GM18499 (cell line): ENCODE results near the gene SLC39A1.

Experiments
- ATAC-seq: cut with Tn5 transposase; IDR thresholded peaks from one replicate; pipeline ENCODE4 v1.9.1; 2021; ENCODE audit warnings: moderate number of reproducible peaks; ENCODE audit not compliant: insufficient read depth, unreplicated experiment

The SLC39A1 gene

GRCh38 chr1:153977250-153978240, 14.2 kb upstream of the SLC39A1 start, which contains the start of gene JTB:
TSS of gene JTB (minus strand) at chr1:153977674. CDS start at chr1:153977252, 422 bp downstream.
- no peak for ATAC-seq

GRCh38 chr1:153976819-153977249, 13.5 kb upstream of the SLC39A1 start:
- ATAC-seq, result no peak

GRCh38 chr1:153973525-153973924, 10.2 kb upstream of the SLC39A1 start:
- ATAC-seq, result no peak

GRCh38 chr1:153973071-153973470, 9.7 kb upstream of the SLC39A1 start:
- ATAC-seq, result no peak

GRCh38 chr1:153970346-153970745, 7.0 kb upstream of the SLC39A1 start:
- ATAC-seq, result no peak

- ATAC-seq, result no peak
These were observed 5.6 kb upstream of the SLC39A1 start for GRCh38 chr1:153968972-153969371.

- ATAC-seq, result no peak
These were observed 5.1 kb upstream of the SLC39A1 start for GRCh38 chr1:153968408-153968807.

- ATAC-seq, result no peak
These were observed 4.6 kb upstream of the SLC39A1 start for GRCh38 chr1:153968000-153968363.

GRCh38 chr1:153967107-153967999, 4.0 kb upstream of the SLC39A1 start, which contains the start of gene CREB3L4:
TSS of gene CREB3L4 (plus strand) at chr1:153967902. CDS start at chr1:153968526, 624 bp downstream.
- ATAC-seq, result peak; percentile 52

- no peak for ATAC-seq
These were observed 554 bp upstream of the SLC39A1 start for GRCh38 chr1:153963850-153964331.

GRCh38 chr1:153962088-153963029, 978 bp downstream of the SLC39A1 start:
- no peak for ATAC-seq

- ATAC-seq, result no peak
These were observed 1.9 kb downstream of the SLC39A1 start for GRCh38 chr1:153961421-153961820.

- ATAC-seq, result no peak
These were observed 3.1 kb downstream of the SLC39A1 start for GRCh38 chr1:153960206-153960605.

- ATAC-seq, result no peak
These were observed 3.9 kb downstream of the SLC39A1 start for GRCh38 chr1:153959454-153959853.

- ATAC-seq, result no peak
These were observed 4.4 kb downstream of the SLC39A1 start for GRCh38 chr1:153958961-153959260.

GRCh38 chr1:153958111-153958960, 5.0 kb downstream of the SLC39A1 start, which contains the start of gene CRTC2:
TSS of gene CRTC2 (minus strand) at chr1:153958612. CDS start at chr1:153958497, 115 bp downstream.
- peak; percentile 55 for ATAC-seq

GRCh38 chr1:153957744-153958110, 5.6 kb downstream of the SLC39A1 start:
- no peak for ATAC-seq

GRCh38 chr1:153956997-153957715, 6.2 kb downstream of the SLC39A1 start:
- ATAC-seq, result no peak
